ENCODE results near the gene CTNNA2. TPM values are rescaled to one million over a fixed set of nuclear protein-coding genes. Genes with fewer than 3 reads are reported as not detected.

The CTNNA2 gene
- total and polyA plus RNA-seq, 8 donors, result 0.08 to 0.56 (median 0.17) TPM; not detected in 2

- ATAC-seq (no peak), DNase-seq (no peak)
- no peaks in the 10 kb centered on the region for H3K36me3 ChIP-seq
Observed at GRCh38 chr2:80120866-80121265, 608.0 kb downstream of the CTNNA2 start.

GRCh38 chr2:80122675-80123074 is 609.8 kb downstream of the CTNNA2 start:
- ATAC-seq (no peak), DNase-seq (no peak)
- Histone ChIP-seq H3K4me1 (no peaks in the 10 kb centered on the region), H3K27ac (no peak overlapping the region), H3K9me3 (no peaks in the 10 kb centered on the region), H3K27me3 (no peaks in the 10 kb centered on the region), H3K36me3 (no peaks in the 10 kb centered on the region), H3K4me3 (no peak overlapping the region)
- intact Hi-C loops (cut with DNase I), result no loop called here
- no peak for TF ChIP-seq CTCF (IDR thresholded peaks at IDR 0.05)

More at GRCh38 chr2:80120866-80121265, 608.0 kb downstream of the CTNNA2 start:
- Histone ChIP-seq H3K9me3 (no peaks in the 10 kb centered on the region), H3K27me3 (no peaks in the 10 kb centered on the region), H3K27ac (no peak overlapping the region), H3K4me3 (no peak overlapping the region), H3K4me1 (no peaks in the 10 kb centered on the region)
- intact Hi-C loops (cut with DNase I), result no loop called here
- no peak for TF ChIP-seq CTCF (IDR thresholded peaks at IDR 0.05)

GRCh38 chr2:80126596-80127189 is 613.8 kb downstream of the CTNNA2 start:
- Histone ChIP-seq H3K36me3 (no peaks in the 10 kb centered on the region), H3K4me3 (no peak overlapping the region), H3K27ac (no peak overlapping the region), H3K9me3 (no peaks in the 10 kb centered on the region), H3K27me3 (no peaks in the 10 kb centered on the region), H3K4me1 (no peaks in the 10 kb centered on the region)
- intact Hi-C loops (cut with DNase I), result no loop called here
- DNase-seq (no peak), ATAC-seq (no peak)
- no peak for TF ChIP-seq CTCF (IDR thresholded peaks at IDR 0.05)

GRCh38 chr2:80128080-80128479 is 615.2 kb downstream of the CTNNA2 start:
- H3K4me3 ChIP-seq, result no peak overlapping the region
- H3K36me3 ChIP-seq, result no peaks in the 10 kb centered on the region
- DNase-seq, result no peak
- H3K27me3 ChIP-seq, result no peaks in the 10 kb centered on the region
- no peaks in the 10 kb centered on the region for H3K4me1 ChIP-seq
- no peak for TF ChIP-seq CTCF (IDR thresholded peaks at IDR 0.05)
- ATAC-seq, result no peak
- no peaks in the 10 kb centered on the region for H3K9me3 ChIP-seq
- no peak overlapping the region for H3K27ac ChIP-seq
- intact Hi-C loops (cut with DNase I), result no loop called here

GRCh38 chr2:80132281-80132680 is 619.4 kb downstream of the CTNNA2 start:
- no peak for DNase-seq
- no peaks in the 10 kb centered on the region for H3K27me3 ChIP-seq
- no peak for TF ChIP-seq CTCF (IDR thresholded peaks at IDR 0.05)
- H3K4me1 ChIP-seq, result no peaks in the 10 kb centered on the region
- no peak overlapping the region for H3K4me3 ChIP-seq
- H3K9me3 ChIP-seq, result no peaks in the 10 kb centered on the region
- no peak for ATAC-seq
- no peaks in the 10 kb centered on the region for H3K36me3 ChIP-seq
- H3K27ac ChIP-seq, result no peak overlapping the region
- intact Hi-C loops (cut with DNase I), result no loop called here

All from left lung (tissue), 10 donors.